CD4-positive, alpha-beta T cell treated with Interleukin-6 for 4 hours (primary cell): Measurements from ENCODE around the gene MTARC1.
A peak's percentile ranks its signal among the peaks of the same experiment; 100 is the strongest.

ENCODE experiments used
- DNase-seq: peaks from one replicate; pipeline ENCODE4 v3.0.0-alpha.2; 2020; ENCODE audit warnings: mixed read lengths

MTARC1 gene

GRCh38 chr1:220770245-220770913 is 16.3 kb upstream of the MTARC1 start:
- DNase-seq: no peak

GRCh38 chr1:220772846-220773245 is 13.9 kb upstream of the MTARC1 start:
- DNase-seq: no peak

- peak; percentile 41 for DNase-seq
Measured at GRCh38 chr1:220775240-220775853, 11.4 kb upstream of the MTARC1 start.

- no peak for DNase-seq
Measured at GRCh38 chr1:220776254-220776653, 10.5 kb upstream of the MTARC1 start.

GRCh38 chr1:220776720-220777326 is 9.9 kb upstream of the MTARC1 start:
- DNase-seq: peak; percentile 66

GRCh38 chr1:220783453-220783852 is 3.3 kb upstream of the MTARC1 start:
- no peak for DNase-seq

- no peak for DNase-seq
Measured at GRCh38 chr1:220784751-220785150, 2.0 kb upstream of the MTARC1 start.

GRCh38 chr1:220785166-220786056 is 1.3 kb upstream of the MTARC1 start:
- no peak for DNase-seq

GRCh38 chr1:220786057-220786336 is 716 bp upstream of the MTARC1 start:
- DNase-seq: no peak

GRCh38 chr1:220787069-220787619 is 431 bp downstream of the MTARC1 start:
- no peak for DNase-seq

GRCh38 chr1:220788900-220789299 is 2.2 kb downstream of the MTARC1 start:
- no peak for DNase-seq

GRCh38 chr1:220789532-220790147 is 2.9 kb downstream of the MTARC1 start:
- DNase-seq: no peak

- DNase-seq: no peak
Measured at GRCh38 chr1:220791285-220791684, 4.6 kb downstream of the MTARC1 start.

GRCh38 chr1:220791956-220792355 is 5.2 kb downstream of the MTARC1 start:
- DNase-seq: no peak

- DNase-seq: no peak
Measured at GRCh38 chr1:220796530-220796929, 9.8 kb downstream of the MTARC1 start.

GRCh38 chr1:220797044-220797443 is 10.3 kb downstream of the MTARC1 start:
- DNase-seq: no peak

- no peak for DNase-seq
Measured at GRCh38 chr1:220797553-220797952, 10.8 kb downstream of the MTARC1 start.

- no peak for DNase-seq
Measured at GRCh38 chr1:220798338-220798737, 11.6 kb downstream of the MTARC1 start.

- DNase-seq: no peak
Measured at GRCh38 chr1:220800262-220800661, 13.5 kb downstream of the MTARC1 start.

GRCh38 chr1:220803401-220804201 is 16.9 kb downstream of the MTARC1 start:
- no peak for DNase-seq

- no peak for DNase-seq
Measured at GRCh38 chr1:220804202-220804586, 17.5 kb downstream of the MTARC1 start.

- DNase-seq: no peak
Measured at GRCh38 chr1:220806408-220806807, 19.7 kb downstream of the MTARC1 start.
